H1 (cell line): ENCODE measurements around the gene ABI2. TPM values are rescaled to one million over a fixed set of nuclear protein-coding genes. Genes with fewer than 3 reads are reported as not detected.

Source experiments
- POLR2A ChIP-seq, 2 experiments: IDR thresholded peaks; 1 replicate in 1 of 2; 2 replicates in 1 of 2; pipeline ENCODE4 v1.6.1; 2011; ENCODE audit warnings: low read depth in 2 of 2, low read length in 2 of 2, mild to moderate bottlenecking in 2 of 2; ENCODE audit errors: control extremely low read depth in 1 of 2
- polyA plus RNA-seq, 7 experiments: library from polyadenylated mRNA; depleted of rRNA in 3 of 7; stranded (reverse) in 5 of 7; unstranded in 2 of 7; fragments of >200 nt in 5 of 7; fragments of 200-250 nt in 2 of 7; gene quantifications; 1 replicate in 5 of 7; 2 replicates in 1 of 7; 4 replicates in 1 of 7; pipeline versions ENCODE4 v1.2.1 to v1.2.3, GENCODE V29; 2011 to 2013; ENCODE audit warnings: missing spikeins in 2 of 7, mixed read lengths in 2 of 7
- total RNA-seq: library from RNA; stranded (reverse); fragmentation: NEBNext Ultra II Directional; extraction: Animal tissue kit (Norgen Biotek cat#: 25700); gene quantifications from 2 replicates; pipeline ENCODE4 v1.2.1, GENCODE V29; 2021
- TF ChIP-seq, protein P1 (sequence below): IDR thresholded peaks from 2 replicates; pipeline ENCODE4 v1.6.1; 2011; ENCODE audit warnings: low read depth, mild to moderate bottlenecking, low read length; ENCODE audit not compliant: insufficient read depth

The ABI2 gene
- total and polyA plus RNA-seq, 2 of the 8 experiments (the other 6 are each of a cell fraction or from before 2014, with no cell fraction given), result 62.3 to 118 TPM

DNA sequence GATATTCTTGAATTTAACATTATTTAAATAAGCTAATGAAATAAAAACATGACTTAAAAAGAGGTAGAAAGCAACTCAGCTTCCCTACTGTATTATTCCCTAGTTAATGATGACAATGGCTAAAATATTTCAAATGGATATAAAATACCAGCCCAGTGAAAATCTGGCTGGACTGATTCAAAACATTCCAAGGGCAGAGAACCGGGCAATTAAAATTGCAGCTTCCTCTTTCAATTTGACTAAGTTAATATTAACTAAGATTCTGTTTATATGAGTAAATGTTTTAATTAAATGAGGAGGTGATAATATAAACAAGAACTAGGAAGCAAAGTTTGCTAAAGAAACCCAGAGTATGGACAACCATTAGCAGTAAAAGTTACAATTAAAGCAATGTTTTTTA lies 141.4 kb downstream of the ABI2 start (continued):
- TF ChIP-seq, protein P1, sequence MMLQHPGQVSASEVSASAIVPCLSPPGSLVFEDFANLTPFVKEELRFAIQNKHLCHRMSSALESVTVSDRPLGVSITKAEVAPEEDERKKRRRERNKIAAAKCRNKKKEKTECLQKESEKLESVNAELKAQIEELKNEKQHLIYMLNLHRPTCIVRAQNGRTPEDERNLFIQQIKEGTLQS, result no peak
- TF ChIP-seq POLR2A (IDR thresholded peaks at IDR 0.05; ENCODE audit: control extremely low read depth in 1 of 2, low read depth in 2 of 2, low read length in 2 of 2), result no peak
